NCI-H526 (cell line): ENCODE measurements around the gene MOB3B.
"Not testable (repeated sequence)": the region's sequence is repeated elsewhere in the genome, so short reads cannot be mapped to it uniquely, and the experiment has no call there.

Source experiments
- DNase-seq, 2 experiments: peaks; one replicate each; lab custom pipeline; 2025; lab: John Stamatoyannopoulos, UW

MOB3B gene

GRCh38 chr9:27518809-27519208 lies 10.8 kb downstream of the MOB3B start:
- no peak for DNase-seq

- DNase-seq, result no peak
Measured at GRCh38 chr9:27518006-27518405, 11.6 kb downstream of the MOB3B start.

- DNase-seq, result no peak
Measured at GRCh38 chr9:27514551-27514950, 15.1 kb downstream of the MOB3B start.

GRCh38 chr9:27511771-27512170 lies 17.8 kb downstream of the MOB3B start:
- no peak for DNase-seq

GRCh38 chr9:27510780-27511179 lies 18.8 kb downstream of the MOB3B start:
- no peak for DNase-seq

GRCh38 chr9:27506981-27507380 lies 22.6 kb downstream of the MOB3B start:
- DNase-seq, result no peak

- no peak for DNase-seq
Measured at GRCh38 chr9:27505744-27506161, 23.9 kb downstream of the MOB3B start.

GRCh38 chr9:27504259-27504658 lies 25.4 kb downstream of the MOB3B start:
- DNase-seq, result no peak

GRCh38 chr9:27503623-27504022 lies 26.0 kb downstream of the MOB3B start:
- no peak for DNase-seq

GRCh38 chr9:27500902-27501301 lies 28.7 kb downstream of the MOB3B start:
- not testable (repeated sequence) for DNase-seq

- DNase-seq, result no peak
Measured at GRCh38 chr9:27499451-27499850, 30.2 kb downstream of the MOB3B start.

GRCh38 chr9:27497883-27498417 lies 31.7 kb downstream of the MOB3B start:
- DNase-seq, result no peak

- no peak for DNase-seq
Measured at GRCh38 chr9:27496135-27496504, 33.5 kb downstream of the MOB3B start.

GRCh38 chr9:27495480-27496134 lies 34.0 kb downstream of the MOB3B start:
- no peak for DNase-seq

GRCh38 chr9:27491154-27491553 lies 38.5 kb downstream of the MOB3B start:
- no peak for DNase-seq

- DNase-seq, result peak; percentile 46 to 57
Measured at GRCh38 chr9:27489087-27489876, 40.3 kb downstream of the MOB3B start.

GRCh38 chr9:27487927-27488326 lies 41.7 kb downstream of the MOB3B start:
- no peak for DNase-seq

- DNase-seq, result peak; percentile 69 to 75
Measured at GRCh38 chr9:27487128-27487640, 42.4 kb downstream of the MOB3B start.

- DNase-seq, result no peak
Measured at GRCh38 chr9:27485158-27485557, 44.5 kb downstream of the MOB3B start.

GRCh38 chr9:27483576-27483975 lies 46.0 kb downstream of the MOB3B start:
- DNase-seq, result no peak

- DNase-seq, result no peak
Measured at GRCh38 chr9:27482709-27483108, 46.9 kb downstream of the MOB3B start.

- DNase-seq, result no peak
Measured at GRCh38 chr9:27478322-27478721, 51.3 kb downstream of the MOB3B start.

GRCh38 chr9:27476870-27477515 lies 52.6 kb downstream of the MOB3B start:
- peak in 1 of 2 experiments; percentile 2 for DNase-seq
